ENCODE data around the gene AHI1. TPM values are rescaled to one million over a fixed set of nuclear protein-coding genes. Genes with fewer than 3 reads are reported as not detected.

The AHI1 gene
- total and polyA plus RNA-seq, 10 of the 15 experiments (the other 5 are each of a cell fraction or from before 2014, with no cell fraction given) = 3.2 to 9.5 (median 4.6) TPM

- ATAC-seq (no peak), FAIRE-seq (no peak), DNase-seq (ENCODE audit: low read depth, low spot score) (no peak)
- Histone ChIP-seq H3K4me2 (ENCODE audit: control insufficient read depth, insufficient read depth) (no peak overlapping the region), H3K4me3 (no peak overlapping the region), H3K9ac (ENCODE audit: control insufficient read depth, insufficient read depth, low read length) (no peak overlapping the region), H3K27me3 (replicated peaks in 1 of 2; ENCODE audit: control insufficient read depth in 2 of 2, insufficient read depth in 2 of 2, low read length in 1 of 2) (no peaks in the 10 kb centered on the region; a peak in 1 of 4 replicates), H3K36me3 (ENCODE audit: control insufficient read depth in 2 of 2, insufficient read depth in 2 of 2, low read length in 1 of 2) (no peaks in the 10 kb centered on the region), H3K4me1 (ENCODE audit: control insufficient read depth, insufficient read depth, low read length) (no peaks in the 10 kb centered on the region), H3K9me3 (replicated peaks; ENCODE audit: control insufficient read depth, insufficient read depth, low read length) (no peaks in the 10 kb centered on the region), H4K20me1 (ENCODE audit: control insufficient read depth, insufficient read depth) (no peaks in the 10 kb centered on the region), H3K27ac (ENCODE audit: control insufficient read depth, insufficient read depth) (no peak overlapping the region), H3K79me2 (ENCODE audit: control insufficient read depth, insufficient read depth, low read length) (no peaks in the 10 kb centered on the region), H2AFZ (ENCODE audit: control insufficient read depth, low read depth, low read length) (no peak overlapping the region)
- in situ Hi-C loops (cut with MboI) (no loop called here), intact Hi-C loops (cut with micrococcal nuclease; ENCODE audit: unreplicated experiment) (no loop called here)
- 83% methylated on average over 4 of the region's 4 CpGs for WGBS (ENCODE audit: insufficient coverage, insufficient replicate concordance, low lambda C conversion rate, missing lambda C conversion rate)
- ChIA-PET POLR2A (interaction anchor here (0.6 kb wide), 1 partner anchor 10 kb away, joined by 3 read pairs; no protein-coding TSS in a partner anchor), CTCF (interaction anchor here (0.7 to 3.7 kb wide), 6 partner anchors 12 to 166 kb away, joined by 3 to 14 read pairs (median 3); no protein-coding TSS in a partner anchor), SMC1A (ENCODE audit: uncharacterized antibody, unreplicated experiment) (interaction anchor here (0.9 to 1.5 kb wide), 3 partner anchors 16 to 110 kb away, joined by 3 to 4 read pairs (median 4); no protein-coding TSS in a partner anchor), RAD21 (ENCODE audit: unreplicated experiment) (interaction anchor here (1.4 kb wide), 1 partner anchor 11 kb away, joined by 3 read pairs; no protein-coding TSS in a partner anchor)
- BruUV-seq (replicated peaks) = no TSS peak
- TF ChIP-seq TCF12 (IDR thresholded peaks at IDR 0.05; ENCODE audit: low read depth, low read length) (no peak), ATF2 (IDR thresholded peaks at IDR 0.05; ENCODE audit: low read length) (no peak), STAT1 (conservative IDR thresholded peaks at IDR 0.05) (no peak), POU2F2 (IDR thresholded peaks at IDR 0.05; ENCODE audit: borderline replicate concordance, low read depth, low read length) (no peak), PAX5 (IDR thresholded peaks at IDR 0.05; ENCODE audit: borderline replicate concordance, low read depth, low read length) (no peak), CEBPZ (IDR thresholded peaks at IDR 0.05; ENCODE audit: low read depth, low read length) (no peak), ZNF622 (IDR thresholded peaks at IDR 0.05) (no peak), FOXM1 (IDR thresholded peaks at IDR 0.05; ENCODE audit: low read depth, low read length) (no peak), NRF1 (conservative IDR thresholded peaks at IDR 0.05; ENCODE audit: low read depth, low read length) (no peak), MXI1 (IDR thresholded peaks at IDR 0.05; ENCODE audit: low read depth, low read length) (no peak), BHLHE40 (IDR thresholded peaks at IDR 0.05; ENCODE audit: borderline replicate concordance in 1 of 2, low read depth in 2 of 2, low read length in 1 of 2) (no peak), ELK1 (IDR thresholded peaks at IDR 0.05; ENCODE audit: low read depth, low read length) (no peak), USF1 (IDR thresholded peaks at IDR 0.05; ENCODE audit: borderline replicate concordance, extremely low read length, insufficient read depth, low read depth, low read length) (no peak)
Measured at GRCh38 chr6:135256866-135257265, 240.7 kb downstream of the AHI1 start.

Data from GM12878 (cell line).